AG04450 (cell line): ENCODE measurements around the gene GMDS. TPM values are rescaled to one million over a fixed set of nuclear protein-coding genes. Genes with fewer than 3 reads are reported as not detected.

Experiments used
- CTCF ChIA-PET: fragments of 300-600, 350-600 bp; formaldehyde crosslinking; extraction: SDS; loops from one replicate; lab custom pipeline; 2022; ENCODE audit warnings: antibody characterized with exemption, inconsistent platforms; lab: Charles Lee
- POLR2A ChIA-PET: fragments of 350-600 bp; formaldehyde crosslinking; extraction: SDS; loops from one replicate; lab custom pipeline; 2021; ENCODE audit warnings: antibody characterized with exemption, inconsistent platforms; lab: Yijun Ruan, JAX
- DNase-seq: peaks from one replicate; pipeline ENCODE4 v3.0.0-alpha.2; 2011; ENCODE audit warnings: low read depth, low spot score
- H3K27ac ChIP-seq: one replicate; pipeline ENCODE4 v1.5.1; 2012; ENCODE audit warnings: low read depth, low read length, control low read depth
- H3K27me3 ChIP-seq: one replicate; pipeline ENCODE4 v1.6.0; 2012; ENCODE audit warnings: low read length; ENCODE audit not compliant: control insufficient read depth, insufficient read depth
- H3K4me3 ChIP-seq: 2 replicates; pipeline ENCODE4 v1.5.1; 2011; ENCODE audit warnings: mild to moderate bottlenecking, low read depth, low read length, control low read depth
- H3K9me3 ChIP-seq: 2 replicates; pipeline ENCODE4 v1.5.1; 2012; ENCODE audit warnings: low read length; ENCODE audit not compliant: control insufficient read depth, insufficient read depth
- polyA plus RNA-seq: library from polyadenylated mRNA; depleted of rRNA; stranded (reverse); fragments of >200 nt; gene quantifications from 2 replicates; pipeline ENCODE4 v1.2.3, GENCODE V29; 2011
- TF ChIP-seq, protein P1 (sequence below): IDR thresholded peaks from 2 replicates; pipeline ENCODE4 v1.5.1; 2011; ENCODE audit warnings: low read depth, low read length, control low read depth, inconsistent platforms

GMDS gene
- polyA plus RNA-seq, 1 experiment = 26.4 TPM

DNA sequence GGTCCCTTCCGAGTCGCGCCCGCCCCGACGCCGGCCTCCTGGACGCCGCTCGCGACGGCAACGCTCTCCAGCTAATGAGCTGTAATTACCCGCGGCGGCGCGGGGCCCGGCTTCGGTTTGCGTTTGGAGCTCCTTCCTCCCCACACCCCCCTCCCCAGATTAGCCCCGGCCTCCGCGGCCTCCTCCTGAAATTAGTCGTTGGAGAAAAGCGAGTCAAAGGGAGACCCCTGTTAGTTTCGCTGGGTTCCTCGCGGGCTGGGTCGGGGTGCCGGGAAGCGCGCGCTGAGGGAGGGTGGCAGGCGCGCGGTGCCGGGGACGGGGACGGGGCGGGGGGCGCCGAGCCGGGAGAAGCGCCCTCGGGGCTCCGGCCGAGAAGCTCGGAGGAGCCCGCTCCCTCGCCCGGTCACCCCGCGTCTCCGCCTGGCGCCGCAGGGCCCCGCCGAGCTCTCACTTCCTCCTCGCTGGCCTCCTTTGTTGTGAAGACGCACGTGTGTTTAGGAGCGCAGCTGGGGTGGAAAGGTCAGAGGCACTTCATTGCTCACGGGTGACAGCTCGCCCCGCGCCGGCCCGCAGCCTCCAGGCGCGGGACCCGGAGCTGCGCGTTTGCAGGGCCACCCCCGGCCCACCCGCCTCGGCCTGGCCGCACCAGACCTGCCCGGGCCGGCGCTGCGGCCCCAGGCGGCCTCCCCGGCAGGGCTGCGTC, 630.8 kb downstream of the GMDS start:
- Histone ChIP-seq H3K27me3 (peaks cover 6% of the 10 kb centered on the region), H3K9me3 (peaks cover 17% of the 10 kb centered on the region), H3K27ac (no peak overlapping the region), H3K4me3 (peak overlapping the region; percentile 75)
- no peak for DNase-seq
- POLR2A ChIA-PET = interaction anchor here (1.1 kb wide), 1 partner anchor 72 kb away, joined by 3 read pairs; no protein-coding TSS in a partner anchor
- CTCF ChIA-PET = interaction anchor here (0.6 to 1.8 kb wide), 5 partner anchors 12 to 1020 kb away, joined by 3 to 8 read pairs (median 3); no protein-coding TSS in a partner anchor
- TF ChIP-seq, protein P1, sequence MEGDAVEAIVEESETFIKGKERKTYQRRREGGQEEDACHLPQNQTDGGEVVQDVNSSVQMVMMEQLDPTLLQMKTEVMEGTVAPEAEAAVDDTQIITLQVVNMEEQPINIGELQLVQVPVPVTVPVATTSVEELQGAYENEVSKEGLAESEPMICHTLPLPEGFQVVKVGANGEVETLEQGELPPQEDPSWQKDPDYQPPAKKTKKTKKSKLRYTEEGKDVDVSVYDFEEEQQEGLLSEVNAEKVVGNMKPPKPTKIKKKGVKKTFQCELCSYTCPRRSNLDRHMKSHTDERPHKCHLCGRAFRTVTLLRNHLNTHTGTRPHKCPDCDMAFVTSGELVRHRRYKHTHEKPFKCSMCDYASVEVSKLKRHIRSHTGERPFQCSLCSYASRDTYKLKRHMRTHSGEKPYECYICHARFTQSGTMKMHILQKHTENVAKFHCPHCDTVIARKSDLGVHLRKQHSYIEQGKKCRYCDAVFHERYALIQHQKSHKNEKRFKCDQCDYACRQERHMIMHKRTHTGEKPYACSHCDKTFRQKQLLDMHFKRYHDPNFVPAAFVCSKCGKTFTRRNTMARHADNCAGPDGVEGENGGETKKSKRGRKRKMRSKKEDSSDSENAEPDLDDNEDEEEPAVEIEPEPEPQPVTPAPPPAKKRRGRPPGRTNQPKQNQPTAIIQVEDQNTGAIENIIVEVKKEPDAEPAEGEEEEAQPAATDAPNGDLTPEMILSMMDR = no peak

DNA sequence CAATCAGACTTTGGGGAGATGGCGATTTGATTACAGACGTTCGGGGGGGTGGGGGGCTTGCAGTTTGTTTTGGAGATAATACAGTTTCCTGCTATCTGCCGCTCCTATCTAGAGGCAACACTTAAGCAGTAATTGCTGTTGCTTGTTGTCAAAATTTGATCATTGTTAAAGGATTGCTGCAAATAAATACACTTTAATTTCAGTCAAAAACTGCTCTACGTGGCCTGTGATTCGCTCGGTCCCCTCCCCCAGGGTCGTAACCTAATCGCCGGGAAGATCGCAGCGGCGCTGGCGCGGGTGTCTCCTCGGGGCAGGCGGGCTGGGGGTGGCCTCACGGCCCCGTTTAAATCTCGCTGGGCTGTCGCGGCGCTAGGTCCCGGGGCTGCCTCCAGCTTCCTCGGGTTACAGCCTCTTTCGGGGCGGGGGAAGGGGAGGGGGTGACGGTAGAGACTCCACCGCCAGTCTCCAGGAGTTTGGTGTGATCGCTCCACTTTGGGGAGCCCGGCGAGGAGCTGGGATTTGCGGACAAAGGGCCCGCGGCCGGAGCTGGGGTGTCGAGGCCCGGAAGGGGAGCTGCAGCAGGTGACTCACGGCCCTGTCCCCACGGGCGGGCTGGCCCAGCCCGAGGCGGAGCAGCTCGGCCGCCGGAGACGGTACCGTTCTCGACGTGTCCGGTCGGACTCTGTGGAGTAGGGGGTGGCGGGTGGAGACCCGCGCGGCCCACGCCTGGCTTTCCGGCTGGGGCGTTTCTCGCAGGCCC, 631.5 kb downstream of the GMDS start:
- Histone ChIP-seq H3K4me3 (peak overlapping the region; percentile 75), H3K27ac (no peak overlapping the region), H3K9me3 (peaks cover 12% of the 10 kb centered on the region), H3K27me3 (peaks cover 7% of the 10 kb centered on the region)
- POLR2A ChIA-PET = interaction anchor here (1.1 kb wide), 1 partner anchor 73 kb away, joined by 3 read pairs; no protein-coding TSS in a partner anchor
- CTCF ChIA-PET = interaction anchor here (0.6 to 1.8 kb wide), 5 partner anchors 13 to 1021 kb away, joined by 3 to 8 read pairs (median 3); no protein-coding TSS in a partner anchor
- TF ChIP-seq, protein P1 = no peak
- no peak for DNase-seq

DNA sequence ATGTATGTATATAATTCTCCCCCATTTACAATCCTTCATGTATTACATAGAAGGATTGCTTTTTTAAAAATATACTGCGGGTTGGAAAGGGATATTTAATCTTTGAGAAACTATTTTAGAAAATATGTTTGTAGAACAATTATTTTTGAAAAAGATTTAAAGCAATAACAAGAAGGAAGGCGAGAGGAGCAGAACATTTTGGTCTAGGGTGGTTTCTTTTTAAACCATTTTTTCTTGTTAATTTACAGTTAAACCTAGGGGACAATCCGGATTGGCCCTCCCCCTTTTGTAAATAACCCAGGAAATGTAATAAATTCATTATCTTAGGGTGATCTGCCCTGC, 632.1 kb downstream of the GMDS start:
- POLR2A ChIA-PET = interaction anchor here (1.1 to 1.3 kb wide), 2 partner anchors 53 to 74 kb away, joined by 3 read pairs; no protein-coding TSS in a partner anchor
- DNase-seq = no peak
- TF ChIP-seq, protein P1 = no peak
- Histone ChIP-seq H3K27ac (no peak overlapping the region), H3K9me3 (peaks cover 11% of the 10 kb centered on the region), H3K27me3 (peaks cover 12% of the 10 kb centered on the region), H3K4me3 (peak overlapping the region; percentile 75)
- CTCF ChIA-PET = interaction anchor here (0.8 to 2.0 kb wide), 3 partner anchors 89 to 1021 kb away, joined by 3 to 11 read pairs (median 5); no protein-coding TSS in a partner anchor

DNA sequence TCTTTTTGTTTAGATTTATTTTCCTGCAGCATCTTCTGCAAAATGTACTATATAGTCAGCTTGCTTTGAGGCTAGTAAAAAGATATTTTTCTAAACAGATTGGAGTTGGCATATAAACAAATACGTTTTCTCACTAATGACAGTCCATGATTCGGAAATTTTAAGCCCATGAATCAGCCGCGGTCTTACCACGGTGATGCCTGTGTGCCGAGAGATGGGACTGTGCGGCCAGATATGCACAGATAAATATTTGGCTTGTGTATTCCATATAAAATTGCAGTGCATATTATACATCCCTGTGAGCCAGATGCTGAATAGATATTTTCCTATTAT, 632.5 kb downstream of the GMDS start:
- TF ChIP-seq, protein P1 = no peak
- CTCF ChIA-PET = interaction anchor here (0.7 to 2.0 kb wide), 6 partner anchors 14 to 1022 kb away, joined by 3 to 11 read pairs (median 4); no protein-coding TSS in a partner anchor
- POLR2A ChIA-PET = interaction anchor here (1.3 kb wide), 1 partner anchor 54 kb away, joined by 3 read pairs; no protein-coding TSS in a partner anchor
- Histone ChIP-seq H3K27me3 (peaks cover 16% of the 10 kb centered on the region), H3K27ac (no peak overlapping the region), H3K4me3 (peak overlapping the region; percentile 75), H3K9me3 (peaks cover 11% of the 10 kb centered on the region)
- no peak for DNase-seq
